ENCODE results near the gene MAP1S. TPM values are rescaled to one million over a fixed set of nuclear protein-coding genes. Genes with fewer than 3 reads are reported as not detected.

Gene MAP1S
- total RNA-seq, 2 donors from 2014 or later = 26.8 to 31.2 TPM

- Histone ChIP-seq H3K4me3 (no peak overlapping the region), H3K27ac (no peak overlapping the region), H3K36me3 (no peaks in the 10 kb centered on the region), H3K27me3 (no peaks in the 10 kb centered on the region), H3K4me1 (peaks cover 0 to 10% of the 10 kb centered on the region in 2 donors), H3K9me3 (no peaks in the 10 kb centered on the region)
- no peak for TF ChIP-seq CTCF (IDR thresholded peaks at IDR 0.05)
- DNase-seq (ENCODE audit: low spot score) = no peak
These were observed 45.1 kb downstream of the MAP1S start for GRCh38 chr19:17764348-17764747.

- Histone ChIP-seq H3K4me3 (no peak overlapping the region), H3K36me3 (no peaks in the 10 kb centered on the region), H3K27me3 (no peaks in the 10 kb centered on the region), H3K9me3 (no peaks in the 10 kb centered on the region), H3K4me1 (peaks cover 0 to 10% of the 10 kb centered on the region in 2 donors), H3K27ac (no peak overlapping the region)
- TF ChIP-seq CTCF (IDR thresholded peaks at IDR 0.05) = no peak
- peak; percentile 73 for DNase-seq (ENCODE audit: low spot score)
These were observed 45.9 kb downstream of the MAP1S start for GRCh38 chr19:17765069-17765618.

GRCh38 chr19:17766543-17767131 is 47.4 kb downstream of the MAP1S start:
- Histone ChIP-seq H3K4me1 (peaks cover 0 to 10% of the 10 kb centered on the region in 2 donors), H3K27ac (no peak overlapping the region), H3K36me3 (no peaks in the 10 kb centered on the region), H3K27me3 (no peaks in the 10 kb centered on the region), H3K9me3 (no peaks in the 10 kb centered on the region), H3K4me3 (peak overlapping the region in 1 of 2 donors; percentile 28)
- TF ChIP-seq CTCF (IDR thresholded peaks at IDR 0.05) = peak; percentile 61 to 88
- peak; percentile 82 for DNase-seq (ENCODE audit: low spot score)

- Histone ChIP-seq H3K36me3 (no peaks in the 10 kb centered on the region), H3K9me3 (no peaks in the 10 kb centered on the region), H3K27me3 (no peaks in the 10 kb centered on the region), H3K4me3 (no peak overlapping the region), H3K27ac (no peak overlapping the region), H3K4me1 (peaks cover 0 to 10% of the 10 kb centered on the region in 2 donors)
- DNase-seq (ENCODE audit: low spot score) = no peak
- no peak for TF ChIP-seq CTCF (IDR thresholded peaks at IDR 0.05)
These were observed 48.3 kb downstream of the MAP1S start for GRCh38 chr19:17767559-17767958.

- Histone ChIP-seq H3K4me3 (no peak overlapping the region), H3K27me3 (no peaks in the 10 kb centered on the region), H3K27ac (no peak overlapping the region), H3K4me1 (peaks cover 0 to 10% of the 10 kb centered on the region in 2 donors), H3K36me3 (no peaks in the 10 kb centered on the region), H3K9me3 (no peaks in the 10 kb centered on the region)
- TF ChIP-seq CTCF (IDR thresholded peaks at IDR 0.05) = no peak
- no peak for DNase-seq (ENCODE audit: low spot score)
These were observed 51.3 kb downstream of the MAP1S start for GRCh38 chr19:17770613-17771012.

GRCh38 chr19:17772172-17772571 is 52.9 kb downstream of the MAP1S start:
- no peaks in the 10 kb centered on the region for H3K4me1 ChIP-seq
- H3K27me3 ChIP-seq = no peaks in the 10 kb centered on the region
- no peaks in the 10 kb centered on the region for H3K36me3 ChIP-seq
- DNase-seq (ENCODE audit: low spot score) = no peak
- no peak overlapping the region for H3K4me3 ChIP-seq
- H3K27ac ChIP-seq = no peak overlapping the region
- no peak for TF ChIP-seq CTCF (IDR thresholded peaks at IDR 0.05)
- no peaks in the 10 kb centered on the region for H3K9me3 ChIP-seq
